Stimulated activated CD4-positive, alpha-beta T cell treated with anti-CD3 and anti-CD28 coated beads, TNF-alpha, amount 100 ng/mL, for 48 hours (primary cell): ENCODE results near the gene CHD3.

ENCODE experiments used
- DNase-seq, 3 donors: peaks; one replicate each; pipeline ENCODE4 v3.0.0-alpha.2; 2020; ENCODE audit warnings: low read depth in 3 of 3

CHD3 gene

DNA sequence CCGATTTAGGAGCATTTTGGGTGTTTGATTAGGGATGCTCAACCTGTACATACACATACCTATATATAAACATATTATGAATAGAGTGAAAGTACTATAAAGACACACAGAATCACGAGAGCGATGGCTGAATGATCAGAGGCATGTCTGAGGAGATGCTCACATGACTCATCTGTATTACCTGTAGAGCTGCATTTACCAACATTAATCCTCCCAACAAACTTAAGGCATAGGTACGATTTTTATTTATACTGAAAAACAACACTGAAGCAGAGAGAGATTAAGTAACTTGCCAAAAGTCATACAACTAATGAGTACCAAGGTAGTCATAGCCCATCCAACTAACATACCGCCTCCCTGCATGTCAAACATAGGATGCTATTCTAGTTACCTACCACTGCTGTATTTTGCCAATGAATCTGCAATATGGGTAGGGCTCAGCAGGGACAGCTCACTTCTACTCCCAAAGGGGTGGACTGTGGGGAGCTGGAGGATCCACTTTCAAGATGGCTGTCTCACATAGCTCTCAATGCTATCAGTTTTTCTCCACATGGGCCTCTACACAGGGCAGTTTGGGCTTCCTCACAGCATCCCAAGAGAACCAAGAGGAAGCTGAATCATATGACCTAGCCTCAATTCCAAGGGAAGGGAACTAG is 23.5 kb upstream of the CHD3 start:
- no peak for DNase-seq

DNA sequence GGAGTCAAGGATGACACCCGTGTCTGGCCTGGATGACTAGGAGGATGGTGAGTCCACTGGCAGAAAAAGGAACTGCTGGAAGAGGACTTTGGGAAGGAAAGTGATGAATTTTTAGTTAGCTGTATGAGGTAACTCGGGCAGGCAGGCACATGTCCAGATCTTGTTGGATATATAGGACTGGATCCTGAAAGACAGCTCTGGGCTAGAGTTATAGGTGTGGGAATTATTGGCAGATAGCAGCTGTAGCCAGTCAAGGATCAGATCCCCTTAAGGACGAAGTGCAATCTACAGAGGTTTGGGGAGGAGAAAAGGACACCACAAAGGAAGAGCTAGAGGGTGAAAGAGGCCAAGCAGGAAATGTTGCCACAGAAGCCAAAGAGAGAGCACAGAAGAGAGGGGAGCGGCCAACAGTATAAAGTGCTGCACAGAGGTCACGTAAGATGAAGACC is 20.7 kb upstream of the CHD3 start:
- DNase-seq, result no peak

DNA sequence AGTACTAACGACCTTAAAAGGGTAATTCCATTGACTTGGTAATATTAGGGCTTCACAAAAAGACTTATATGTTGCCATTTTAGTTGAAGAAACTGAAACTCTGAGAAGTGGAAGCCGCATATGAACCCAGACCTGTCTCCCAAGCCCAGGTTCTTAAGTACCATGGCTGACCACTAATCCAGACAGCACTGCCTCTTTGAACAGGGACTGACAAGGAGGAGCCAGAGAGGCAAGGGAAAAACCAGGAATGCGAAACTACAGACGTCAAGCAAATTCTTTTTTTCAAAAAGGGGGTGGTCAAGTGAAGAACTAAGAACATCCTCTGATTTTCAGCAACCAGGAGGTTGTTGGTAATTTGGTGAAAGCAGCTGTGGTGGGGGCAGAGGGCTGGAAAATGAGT is 15.5 kb upstream of the CHD3 start:
- DNase-seq, result no peak

DNA sequence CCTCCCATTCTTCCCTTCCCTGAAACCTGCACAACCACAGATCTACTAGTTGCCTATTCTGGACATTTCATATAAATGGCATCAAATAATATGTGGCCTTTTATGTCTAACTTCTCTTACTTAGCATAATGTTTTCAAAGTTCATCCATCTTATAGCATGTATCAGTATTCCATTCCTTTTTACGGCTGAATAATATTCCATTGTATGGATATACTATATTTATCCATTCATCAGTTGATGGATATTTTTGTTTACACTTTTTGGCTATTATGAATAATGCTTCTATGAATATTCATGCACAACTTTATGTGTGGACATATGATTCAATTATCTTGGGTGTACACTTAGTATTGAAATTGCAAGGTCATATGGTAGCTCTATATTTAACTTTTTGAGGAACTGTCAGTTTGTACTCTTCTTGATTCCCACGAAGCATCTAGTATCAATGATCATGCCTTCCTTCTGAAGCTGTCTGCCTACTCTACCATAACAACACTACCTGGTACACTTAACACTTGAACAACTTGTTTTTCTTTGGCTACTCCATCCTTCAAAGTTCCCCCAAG is 12.7 kb upstream of the CHD3 start:
- DNase-seq, result no peak

DNA sequence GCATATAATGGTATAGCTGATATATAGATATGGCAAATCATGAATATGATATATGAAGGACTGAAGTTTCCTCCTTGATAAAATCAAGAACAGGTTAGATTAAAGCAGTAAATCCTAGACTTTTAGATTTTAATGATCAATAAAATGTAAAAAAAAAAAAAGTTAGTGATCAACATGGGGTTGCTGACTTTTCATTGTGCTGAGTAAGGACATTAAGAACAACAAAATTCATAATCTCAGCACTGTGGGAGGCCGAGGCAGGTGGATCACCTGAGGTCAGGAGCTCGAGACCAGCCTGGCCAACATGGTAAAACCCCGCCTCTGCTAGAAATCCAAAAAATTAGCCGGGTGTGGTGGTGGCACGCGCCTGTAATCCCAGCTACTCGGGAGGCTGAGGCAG is 10.4 kb upstream of the CHD3 start:
- DNase-seq, result no peak

DNA sequence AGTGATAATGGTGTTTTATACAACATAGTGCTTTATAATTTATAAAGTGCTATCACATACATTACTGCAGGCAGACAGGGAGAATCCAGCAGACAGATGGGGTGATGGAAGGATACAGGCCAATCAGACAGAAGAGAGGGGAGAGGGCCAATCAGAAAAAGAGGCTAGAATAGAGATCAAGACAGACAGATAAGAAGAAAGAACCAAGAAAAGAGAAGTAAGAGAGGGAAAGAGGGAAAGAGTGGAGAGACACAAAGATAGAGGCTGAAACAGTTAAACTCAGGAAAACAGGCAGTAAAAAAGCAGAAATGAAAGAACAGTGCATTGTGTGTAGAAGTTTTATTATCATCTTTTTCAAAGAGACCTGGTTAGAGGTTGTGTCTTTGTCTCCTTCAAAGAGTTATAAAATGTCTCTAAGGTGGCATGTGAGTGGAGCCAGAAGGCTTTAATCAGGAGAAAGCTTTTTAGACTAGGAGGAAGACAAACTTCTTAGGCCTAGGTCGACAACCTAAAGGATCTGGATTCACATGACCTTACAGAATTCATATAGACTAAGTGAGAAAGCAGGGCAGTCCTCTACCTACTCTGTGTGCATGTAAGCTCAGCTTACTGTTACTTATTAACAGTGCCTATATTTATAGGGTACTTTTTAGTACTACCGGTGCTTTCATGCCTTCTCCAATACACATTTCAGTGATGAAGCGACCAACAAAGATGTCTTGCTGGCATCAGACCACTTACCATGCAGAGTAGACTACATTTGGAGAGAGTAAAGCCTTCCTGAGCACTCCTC is 8.3 kb upstream of the CHD3 start:
- DNase-seq, result no peak

DNA sequence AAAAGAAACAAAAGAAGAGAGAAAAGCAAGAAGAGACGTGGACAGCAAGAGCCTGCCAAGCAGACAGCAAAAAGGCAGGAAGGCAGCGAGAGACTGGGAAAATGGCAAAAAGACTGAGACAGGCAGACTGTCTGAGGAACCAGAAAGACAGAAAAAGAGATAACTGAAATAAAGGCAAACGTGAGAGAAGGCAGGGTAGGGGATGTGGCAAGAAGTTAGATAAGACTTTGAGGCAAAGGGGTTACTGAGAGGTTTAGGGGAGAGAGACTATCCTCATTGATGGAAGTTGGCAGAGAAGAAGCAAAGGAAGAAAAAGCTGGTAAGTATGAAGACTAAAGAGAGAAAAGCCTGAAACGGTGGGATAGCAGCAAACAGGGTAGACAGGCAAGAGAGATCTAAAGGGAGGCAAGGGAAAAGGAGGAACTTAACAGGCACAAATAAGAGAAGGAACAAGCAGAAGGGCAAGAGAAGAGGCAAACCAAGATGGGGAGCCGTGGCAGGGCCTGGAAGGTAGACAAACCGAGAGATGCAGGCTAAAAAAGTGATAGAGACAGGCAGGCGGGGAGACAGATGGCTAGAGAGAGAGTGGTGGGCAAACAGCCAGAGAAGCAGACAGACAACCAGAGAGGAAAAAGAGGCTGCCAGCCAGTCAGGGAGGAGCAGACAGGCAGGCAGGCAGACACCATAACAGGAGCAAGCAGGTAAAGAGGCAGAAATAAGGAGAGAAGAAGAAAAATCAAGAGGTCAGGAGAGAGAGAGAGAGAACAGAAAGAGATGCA is 7.1 kb upstream of the CHD3 start:
- no peak for DNase-seq

DNA sequence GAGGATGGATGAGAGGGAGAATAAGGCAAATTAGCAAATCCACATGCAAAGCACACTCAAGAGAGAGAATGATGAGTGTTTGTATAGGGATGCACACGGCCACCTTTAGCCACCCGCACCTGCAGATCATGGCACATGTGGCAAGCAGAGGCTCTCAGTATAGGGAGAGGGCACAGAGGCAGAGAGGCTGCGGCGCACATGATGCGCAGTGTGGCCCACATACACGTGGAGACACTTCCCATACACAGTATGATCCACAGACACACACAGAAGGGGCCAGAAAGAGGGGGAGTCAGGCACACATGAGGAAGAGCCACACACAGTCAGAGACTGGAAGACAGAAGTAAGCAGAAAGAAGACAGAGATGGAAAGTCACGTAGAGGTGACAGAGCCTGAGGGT is 6.5 kb upstream of the CHD3 start:
- no peak for DNase-seq

DNA sequence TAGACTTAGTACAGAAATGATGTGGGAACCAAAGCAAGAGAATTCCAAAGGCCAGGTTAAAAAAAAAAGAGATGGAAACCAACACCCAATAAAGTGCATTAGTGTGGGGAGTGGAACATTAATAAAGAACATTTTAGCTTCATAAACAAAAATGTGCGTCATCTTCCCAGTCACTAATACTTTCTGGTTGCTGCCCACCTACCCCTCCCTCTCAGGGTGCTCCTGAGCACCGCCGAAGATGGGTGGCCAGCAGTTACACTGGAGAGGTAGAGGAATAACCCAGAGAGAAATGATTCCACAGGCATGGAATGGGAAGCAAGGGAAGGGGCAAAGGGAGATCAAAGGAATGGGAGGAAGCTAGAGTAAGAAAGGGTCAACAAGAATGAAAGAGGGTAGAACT is 6.0 kb upstream of the CHD3 start:
- DNase-seq, result no peak

DNA sequence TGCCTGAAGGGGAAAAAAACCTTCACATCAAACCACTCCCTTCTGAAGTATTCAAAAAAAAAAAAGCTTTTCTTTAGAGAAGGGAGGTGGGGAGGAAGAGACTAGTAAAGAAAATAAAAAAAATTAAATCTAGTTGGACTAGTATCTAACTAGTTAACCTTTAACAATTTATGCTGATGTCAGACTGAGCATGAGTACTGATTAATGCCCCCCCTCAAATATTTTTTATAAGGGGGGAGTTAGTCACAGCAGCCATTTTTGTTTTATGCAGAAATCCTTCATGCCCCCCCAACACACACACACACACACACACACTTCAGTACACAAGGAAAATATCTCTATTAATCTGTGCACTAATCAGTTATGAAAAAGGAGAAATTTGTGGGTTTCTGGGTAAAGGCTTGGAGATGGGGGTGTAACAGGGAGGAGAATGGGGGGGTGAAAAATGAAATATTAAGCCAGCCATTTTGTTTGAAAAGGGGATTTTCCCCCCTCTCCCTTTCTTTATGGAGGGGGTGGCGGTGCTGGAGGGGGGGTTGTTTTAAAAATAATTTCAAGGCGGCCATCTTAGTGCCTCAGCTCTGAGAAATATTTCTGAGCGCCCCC is 4.7 kb upstream of the CHD3 start:
- DNase-seq, result peak in 1 of 3 donors; percentile 40

DNA sequence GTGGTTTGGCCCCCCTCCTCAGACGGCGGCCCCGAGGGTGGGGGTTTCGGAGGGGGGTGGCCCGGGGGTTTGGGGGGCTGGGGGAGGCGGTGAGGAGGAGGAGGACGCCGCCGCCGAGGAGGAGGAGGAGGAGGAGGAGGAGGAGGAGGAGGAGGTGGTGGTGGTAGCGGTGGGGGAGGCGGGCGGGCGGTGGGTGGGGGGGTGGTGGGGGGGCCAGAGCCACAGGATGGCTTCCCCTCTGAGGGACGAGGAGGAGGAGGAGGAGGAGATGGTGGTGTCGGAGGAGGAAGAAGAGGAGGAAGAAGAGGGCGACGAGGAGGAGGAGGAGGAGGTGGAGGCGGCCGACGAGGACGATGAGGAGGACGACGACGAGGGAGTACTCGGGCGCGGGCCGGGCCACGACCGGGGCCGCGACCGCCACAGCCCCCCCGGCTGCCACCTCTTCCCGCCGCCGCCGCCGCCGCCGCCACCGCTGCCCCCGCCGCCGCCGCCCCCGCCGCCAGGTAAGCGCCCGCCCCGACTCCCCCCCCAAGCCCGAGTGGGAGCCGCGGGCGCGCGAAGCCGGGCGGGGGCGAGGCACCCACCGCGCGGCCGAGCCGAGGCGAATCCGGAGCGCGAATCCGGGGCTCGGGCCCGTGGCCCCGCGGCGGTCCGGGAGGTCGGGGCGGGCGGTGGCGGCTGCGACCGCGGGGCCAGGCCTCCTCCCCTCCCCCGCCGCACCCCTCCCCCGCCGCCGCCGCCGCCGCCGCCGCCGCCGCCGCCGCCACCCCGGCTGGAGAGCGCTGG is 3.8 kb upstream of the CHD3 start:
- no peak for DNase-seq

DNA sequence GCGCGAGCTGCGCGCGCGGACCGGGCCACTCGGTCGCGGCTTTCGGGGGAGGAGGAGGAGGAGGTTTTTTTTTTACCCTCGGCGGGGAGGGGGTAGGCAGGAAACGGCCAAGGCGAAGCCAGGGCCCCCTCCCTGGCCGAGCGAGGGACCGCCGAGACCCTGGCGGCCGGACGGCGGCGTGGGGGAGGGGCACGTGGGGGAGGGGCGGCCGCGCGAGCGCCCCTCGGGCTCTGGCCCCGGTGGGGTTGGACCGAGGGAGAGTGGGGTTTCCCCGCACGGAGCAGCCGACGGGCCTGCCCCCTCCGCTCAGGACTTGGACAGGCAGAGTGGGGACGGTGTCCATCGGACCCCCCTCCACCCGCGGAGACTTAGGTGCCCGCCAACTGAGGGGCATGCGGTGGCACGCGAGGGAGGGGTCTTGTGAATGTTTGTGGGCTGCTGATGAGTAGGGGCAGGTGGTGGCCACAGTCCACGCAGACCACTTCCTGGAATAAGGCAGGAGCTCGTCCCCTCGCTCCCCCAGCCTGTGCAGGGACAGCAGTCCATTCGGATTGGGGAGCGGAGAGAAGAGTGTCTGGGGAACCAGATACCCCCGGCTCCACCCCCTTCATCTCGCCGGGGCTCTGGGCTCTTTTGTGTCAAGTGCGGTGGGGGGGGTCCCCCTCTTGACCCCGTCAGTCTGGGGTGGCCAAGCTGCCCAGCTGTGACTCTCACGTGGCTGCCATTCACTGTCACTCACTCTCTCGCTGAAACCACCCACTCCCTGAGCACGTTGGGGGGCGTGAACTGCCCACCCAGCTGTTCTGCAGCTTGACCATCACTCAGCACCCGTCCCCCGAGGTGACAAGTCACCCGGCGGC is 3.0 kb upstream of the CHD3 start:
- peak in 1 of 3 donors; percentile 34 for DNase-seq

DNA sequence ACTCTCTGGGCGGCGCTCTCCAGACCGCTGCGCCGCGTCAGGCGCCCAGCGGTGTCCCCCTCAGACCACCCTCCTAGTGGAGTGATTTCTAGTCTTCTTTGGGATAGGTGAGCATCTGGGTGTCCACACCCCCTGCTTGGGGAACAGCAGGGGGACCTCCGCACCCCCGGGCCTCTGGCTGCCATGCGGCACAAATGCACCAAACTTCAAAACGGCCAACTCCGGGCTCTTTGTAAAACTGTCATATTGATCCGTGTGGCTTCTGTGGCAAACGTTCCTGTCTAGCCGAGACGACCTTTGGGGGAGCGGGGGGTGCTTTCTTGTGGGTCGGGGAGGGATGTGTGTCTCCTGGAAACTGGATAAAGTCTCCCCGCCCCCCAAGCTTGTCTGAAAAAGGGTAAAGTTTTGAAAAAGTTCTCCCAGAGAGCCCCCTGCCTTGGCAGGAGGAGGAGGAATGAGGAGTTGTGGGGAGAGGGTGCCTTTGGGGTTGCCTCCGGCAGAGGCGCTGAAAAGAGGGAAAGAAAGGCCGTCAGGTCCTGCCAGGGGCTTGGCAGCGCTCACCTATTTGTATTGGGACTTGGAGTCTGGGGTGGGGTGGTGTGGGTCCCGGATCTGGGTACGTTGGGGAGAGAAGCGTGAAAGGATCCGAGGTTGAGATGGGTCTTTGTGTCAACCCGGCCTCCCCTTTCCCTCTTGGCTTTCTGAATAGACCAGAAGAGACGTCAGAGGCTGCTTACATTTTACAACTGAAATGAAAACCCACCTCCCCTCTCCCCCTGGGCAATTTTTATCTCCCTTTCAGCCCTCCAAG is 2.2 kb upstream of the CHD3 start:
- DNase-seq, result peak in 1 of 3 donors; percentile 46

DNA sequence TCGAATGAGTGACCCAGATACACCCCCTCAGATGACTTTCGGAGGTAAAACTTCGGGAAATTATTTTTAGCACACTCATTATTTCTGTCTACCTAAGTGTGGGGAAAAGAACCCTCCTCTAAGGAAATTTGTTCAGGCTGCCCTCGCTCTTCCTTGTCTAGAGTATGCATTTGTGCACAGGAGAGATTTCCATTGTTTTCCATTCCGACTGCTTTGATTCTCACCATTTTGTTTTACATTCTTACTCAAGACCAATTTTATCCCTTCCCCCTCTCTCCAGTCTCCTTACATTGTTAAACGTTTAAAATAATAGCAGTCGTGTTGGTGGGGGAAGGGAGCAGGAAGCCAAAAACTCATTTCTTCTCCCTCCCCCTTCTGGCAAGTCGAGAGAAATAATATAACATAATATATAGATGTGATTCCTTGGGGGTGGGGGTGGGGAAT is 1.5 kb upstream of the CHD3 start:
- no peak for DNase-seq

DNA sequence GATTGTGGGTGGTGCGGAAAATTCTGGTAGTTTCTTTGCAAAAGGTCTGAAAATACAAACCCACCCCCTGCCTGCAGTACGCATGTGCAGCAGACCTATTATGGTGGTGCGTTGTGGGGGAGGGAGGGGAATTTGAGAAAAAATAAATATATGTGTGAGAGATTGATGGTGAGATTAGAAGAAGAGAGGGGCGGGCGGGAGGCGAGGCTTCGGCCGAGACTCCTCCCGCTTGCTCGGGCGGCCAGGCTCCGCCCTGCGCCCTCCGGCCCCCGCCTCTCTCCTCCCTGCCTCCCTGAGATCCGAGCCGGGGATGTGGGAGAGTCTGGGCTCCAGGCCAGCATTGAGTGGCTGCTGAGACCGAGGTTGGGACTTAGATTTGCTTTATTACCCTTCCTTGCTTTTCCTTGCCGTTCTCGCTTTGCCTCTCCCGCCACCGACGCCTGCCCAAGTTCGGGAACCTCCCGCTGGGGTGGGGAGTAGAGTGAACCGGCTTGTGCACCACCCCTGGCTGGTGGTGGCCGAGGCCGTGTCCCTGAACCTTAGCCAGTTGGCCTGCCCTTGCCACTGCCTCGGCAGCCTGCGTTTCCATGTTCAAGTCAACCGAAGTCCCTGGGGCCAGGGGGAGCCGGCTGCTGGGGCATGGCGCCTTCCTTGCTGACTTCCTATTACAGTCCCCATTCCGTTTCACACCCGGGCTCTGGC is 956 bp upstream of the CHD3 start:
- peak; percentile 70 to 88 (median 86) for DNase-seq

DNA sequence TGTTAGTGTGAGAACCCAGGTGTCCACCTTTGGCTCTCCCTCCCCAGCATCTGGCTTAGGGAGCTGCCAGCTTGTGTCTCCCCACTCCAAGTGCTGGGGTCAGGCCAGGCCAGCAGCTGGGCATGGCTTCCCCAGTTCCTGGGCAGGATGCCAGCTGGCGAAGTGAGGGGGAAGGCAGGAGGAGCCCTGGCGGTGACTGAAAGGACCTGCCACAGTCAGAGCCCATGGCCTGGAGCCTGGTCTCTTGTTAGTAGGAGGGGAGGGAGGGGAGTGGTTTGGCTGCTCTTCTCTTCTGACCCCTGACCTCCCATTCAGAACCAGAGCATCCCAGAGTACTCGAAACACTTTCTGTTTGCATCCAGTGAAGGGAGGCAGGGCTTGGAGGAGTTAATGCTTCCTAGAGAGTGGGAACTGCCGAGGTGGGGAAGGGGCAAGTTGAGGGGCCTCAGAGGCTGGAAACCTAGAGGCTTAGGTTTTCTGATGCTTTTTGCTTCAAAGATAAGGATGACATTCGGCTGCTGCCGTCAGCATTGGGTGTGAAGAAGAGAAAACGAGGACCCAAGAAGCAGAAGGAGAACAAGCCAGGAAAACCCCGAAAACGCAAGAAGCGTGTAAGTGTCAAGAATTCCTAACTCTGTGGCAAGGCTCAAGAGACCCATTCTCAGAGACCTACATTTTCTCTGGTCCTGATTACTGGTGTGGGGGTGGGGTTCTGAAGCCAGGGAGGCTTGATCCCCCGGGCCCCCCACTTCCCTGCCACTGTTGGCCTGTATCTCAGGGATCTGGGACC is 772 bp downstream of the CHD3 start:
- no peak for DNase-seq

DNA sequence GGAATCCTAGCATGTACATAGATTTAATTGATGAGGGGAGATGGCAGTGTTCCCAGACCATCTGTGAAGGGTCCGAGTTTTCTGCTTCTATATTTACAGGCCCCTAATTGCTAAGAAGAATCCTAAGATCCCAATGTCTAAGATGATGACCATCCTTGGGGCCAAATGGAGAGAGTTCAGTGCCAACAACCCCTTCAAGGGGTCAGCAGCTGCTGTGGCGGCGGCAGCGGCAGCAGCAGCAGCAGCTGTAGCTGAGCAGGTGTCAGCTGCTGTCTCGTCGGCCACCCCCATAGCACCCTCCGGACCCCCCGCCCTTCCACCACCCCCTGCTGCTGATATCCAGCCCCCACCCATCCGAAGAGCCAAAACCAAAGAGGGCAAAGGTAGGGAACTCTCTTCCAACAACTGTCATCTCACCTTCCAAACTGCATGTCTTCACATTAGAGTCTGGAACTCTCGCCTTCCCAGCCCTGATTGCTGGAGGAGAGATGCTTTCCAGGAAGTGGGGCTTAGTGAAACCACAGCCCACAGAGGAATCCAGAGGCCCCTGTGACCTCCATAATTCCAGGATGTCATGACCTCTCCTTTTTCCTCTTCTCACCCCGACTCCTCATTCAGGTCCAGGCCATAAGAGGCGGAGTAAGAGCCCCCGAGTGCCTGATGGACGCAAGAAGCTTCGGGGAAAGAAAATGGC is 4.7 kb downstream of the CHD3 start:
- DNase-seq, result no peak
